HL-60/S4 treated with retinoic acid at 250 ng/mL for 4 days and 3 days (cell line): ENCODE data around the gene SORL1-AS1.
"Not testable (repeated sequence)": the region's sequence is repeated elsewhere in the genome, so short reads cannot be mapped to it uniquely, and the experiment has no call there.

ENCODE experiments used
- in situ Hi-C: fragments of 300-500 bp; cut with MboI; formaldehyde crosslinking; loops from 2 replicates; pipeline ENCODE4 v1.7.0; 2022; ENCODE audit warnings: low sequenced_read_pairs

SORL1-AS1 gene

GRCh38 chr11:121452609-121453150, at the start of gene SORL1-AS1:
SORL1-AS1 (minus strand) TSS chr11:121452967.
- in situ Hi-C loops = no loop called here

- in situ Hi-C loops = no loop called here
Observed at GRCh38 chr11:121500717-121501116, 48.0 kb upstream of the SORL1-AS1 start.

DNA sequence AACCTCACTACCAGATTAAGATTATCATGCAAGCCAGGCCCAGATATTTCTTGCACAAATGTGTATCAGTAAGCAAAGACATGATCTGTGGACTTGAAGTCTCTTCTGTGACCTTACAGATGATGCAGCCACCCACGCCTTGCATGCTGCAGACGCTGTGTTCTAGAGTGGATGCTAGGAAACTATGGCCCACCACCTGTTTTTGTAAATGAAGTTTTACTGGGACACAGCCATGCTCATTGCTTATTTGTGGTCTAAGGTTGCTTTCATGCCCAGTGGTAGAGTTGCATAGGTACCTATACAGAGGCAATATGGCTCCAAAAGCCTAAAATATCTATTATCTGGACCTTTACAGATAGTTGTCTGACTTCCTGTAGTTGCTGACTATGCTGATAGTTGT, 47.5 kb upstream of the SORL1-AS1 start:
- in situ Hi-C loops = no loop called here

DNA sequence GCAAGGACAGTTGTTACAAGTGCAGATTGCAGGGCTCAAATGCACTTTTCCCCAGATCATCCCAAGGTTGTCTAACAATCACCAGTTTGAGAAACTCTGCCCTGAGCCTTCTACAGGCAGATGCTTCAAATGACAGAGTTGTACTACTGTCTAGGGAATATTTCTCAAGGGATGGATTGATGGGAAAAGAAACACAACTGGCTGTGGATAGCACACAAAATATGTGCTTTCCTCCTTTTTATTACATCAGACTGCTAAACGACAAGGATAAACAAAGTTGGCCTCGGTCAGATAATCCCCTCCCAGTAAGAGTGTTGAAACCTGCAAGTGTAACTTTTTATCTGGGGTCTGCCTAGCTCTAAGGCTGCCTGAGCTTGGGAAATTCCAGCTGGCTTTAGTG, 46.6 kb upstream of the SORL1-AS1 start:
- in situ Hi-C loops = no loop called here

- in situ Hi-C loops = no loop called here
Observed at GRCh38 chr11:121497176-121497998, 44.6 kb upstream of the SORL1-AS1 start.

- in situ Hi-C loops = no loop called here
Observed at GRCh38 chr11:121494355-121495099, 41.8 kb upstream of the SORL1-AS1 start.

GRCh38 chr11:121489823-121490222, 37.1 kb upstream of the SORL1-AS1 start:
- in situ Hi-C loops = no loop called here

DNA sequence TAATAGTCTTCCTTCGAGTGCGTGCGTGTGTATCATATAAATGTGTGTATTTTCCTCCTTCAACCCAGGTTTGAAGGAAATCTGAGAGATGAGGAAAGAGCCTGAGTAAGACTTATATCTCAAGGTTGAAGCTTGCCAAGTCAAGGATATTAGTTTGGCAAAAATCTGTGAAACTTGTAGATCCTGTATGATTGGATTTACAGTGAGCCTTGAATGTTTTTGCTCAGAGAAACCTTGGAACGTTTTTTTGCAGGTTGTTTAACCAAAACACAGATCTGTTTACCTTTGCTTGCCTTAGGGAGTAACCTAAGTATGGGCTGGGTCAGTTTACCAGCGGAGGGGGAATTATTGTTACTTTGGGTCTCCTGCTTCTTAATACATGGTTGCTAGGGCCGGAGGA, 35.9 kb upstream of the SORL1-AS1 start:
- in situ Hi-C loops = no loop called here

GRCh38 chr11:121488170-121488569, 35.4 kb upstream of the SORL1-AS1 start:
- in situ Hi-C loops = no loop called here

GRCh38 chr11:121487191-121487590, 34.4 kb upstream of the SORL1-AS1 start:
- in situ Hi-C loops = no loop called here

- in situ Hi-C loops = no loop called here
Observed at GRCh38 chr11:121486054-121486453, 33.3 kb upstream of the SORL1-AS1 start.

DNA sequence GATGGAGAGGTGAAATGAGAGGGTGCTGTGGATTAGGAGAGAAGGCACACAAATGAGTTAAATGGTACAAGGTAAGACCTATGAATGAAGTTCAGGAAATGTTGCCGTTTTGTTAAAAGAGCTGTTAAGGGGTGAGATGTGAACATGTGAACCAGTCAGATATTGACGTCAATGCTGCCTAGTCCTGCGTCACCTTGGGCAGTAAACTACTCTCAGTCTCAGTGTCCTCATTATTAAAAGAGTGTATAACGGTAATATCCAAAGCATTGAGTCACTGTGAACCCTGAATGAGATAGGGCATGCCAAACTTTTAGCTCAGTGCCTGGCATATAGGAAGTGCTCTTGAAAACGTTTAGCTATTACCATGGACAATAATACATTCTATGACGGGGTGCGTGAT, 32.4 kb upstream of the SORL1-AS1 start:
- in situ Hi-C loops = no loop called here

DNA sequence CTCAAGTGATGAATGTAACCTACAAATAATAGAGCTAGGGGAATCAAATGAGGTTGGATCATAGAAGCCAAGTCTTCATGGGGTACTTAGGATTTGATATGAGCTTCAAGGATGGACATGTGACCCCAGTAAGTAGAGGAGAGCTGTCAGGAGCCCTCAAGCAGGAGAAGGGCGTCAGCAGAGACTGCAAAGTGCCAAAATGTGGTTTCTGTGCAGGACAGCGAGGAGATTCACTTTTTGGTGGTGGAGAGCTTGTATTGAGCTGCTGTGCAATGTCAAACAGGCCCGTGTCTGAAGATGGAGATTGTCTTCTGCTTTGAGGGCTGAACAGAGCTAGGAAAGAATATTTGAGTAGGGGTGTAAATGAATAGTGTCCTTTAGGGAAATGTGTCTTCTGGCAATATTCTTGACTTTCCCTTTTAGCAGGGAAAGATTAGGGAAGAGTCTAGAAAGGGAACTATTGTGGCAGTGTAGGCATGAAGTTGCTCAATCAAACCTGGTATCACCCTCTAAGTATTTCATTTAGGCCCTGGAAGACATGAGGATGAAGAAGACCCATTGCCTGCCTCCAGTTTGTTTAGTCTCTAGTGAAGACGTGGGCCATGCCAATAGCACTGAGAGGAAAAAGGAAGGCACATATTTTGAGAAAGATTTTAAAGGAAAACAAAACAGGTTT, 31.2 kb upstream of the SORL1-AS1 start:
- in situ Hi-C loops = no loop called here

DNA sequence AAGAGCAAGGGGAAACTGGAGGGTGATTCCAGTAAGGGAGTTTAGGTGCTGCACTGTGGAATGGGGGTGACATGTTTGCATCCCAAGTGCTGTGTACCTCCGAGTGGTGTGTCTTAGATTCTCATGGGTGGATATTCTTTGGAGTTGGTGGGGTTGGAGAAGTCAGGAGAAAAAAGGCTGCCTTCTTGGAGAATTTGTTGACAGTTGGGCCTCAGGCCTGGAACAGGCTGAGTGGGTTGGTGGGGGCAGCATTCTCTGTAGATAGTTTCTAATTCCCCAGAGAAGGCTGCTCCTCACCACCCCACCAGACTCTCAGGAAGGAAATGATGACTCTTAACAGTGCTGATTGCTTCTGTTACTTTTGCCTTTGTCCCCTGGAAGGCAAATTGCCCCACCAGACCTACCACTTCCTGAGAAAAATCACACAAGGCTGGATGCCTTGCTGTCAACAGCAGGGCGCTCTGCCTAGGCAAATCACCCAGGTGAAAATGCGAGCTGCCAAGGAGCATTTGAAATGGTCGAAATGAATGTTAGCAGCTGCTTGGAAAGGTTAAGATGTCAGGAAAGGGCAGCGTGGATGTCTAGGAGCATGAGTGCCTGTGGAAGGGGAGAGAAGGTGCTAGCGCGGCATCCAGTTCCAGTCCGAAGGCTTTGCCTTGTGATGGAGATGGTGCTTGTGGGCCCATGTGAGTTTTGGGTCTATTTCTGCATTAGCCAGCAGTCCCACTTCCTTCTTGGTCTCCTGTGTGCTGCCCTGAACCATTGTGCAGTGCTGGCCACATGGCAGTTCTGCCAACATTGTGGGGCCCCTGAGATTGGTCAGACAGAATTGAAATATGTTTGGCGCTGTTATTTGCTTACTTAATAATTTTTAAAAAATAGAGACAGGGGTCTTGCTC, 29.7 kb upstream of the SORL1-AS1 start:
- in situ Hi-C loops = no loop called here

DNA sequence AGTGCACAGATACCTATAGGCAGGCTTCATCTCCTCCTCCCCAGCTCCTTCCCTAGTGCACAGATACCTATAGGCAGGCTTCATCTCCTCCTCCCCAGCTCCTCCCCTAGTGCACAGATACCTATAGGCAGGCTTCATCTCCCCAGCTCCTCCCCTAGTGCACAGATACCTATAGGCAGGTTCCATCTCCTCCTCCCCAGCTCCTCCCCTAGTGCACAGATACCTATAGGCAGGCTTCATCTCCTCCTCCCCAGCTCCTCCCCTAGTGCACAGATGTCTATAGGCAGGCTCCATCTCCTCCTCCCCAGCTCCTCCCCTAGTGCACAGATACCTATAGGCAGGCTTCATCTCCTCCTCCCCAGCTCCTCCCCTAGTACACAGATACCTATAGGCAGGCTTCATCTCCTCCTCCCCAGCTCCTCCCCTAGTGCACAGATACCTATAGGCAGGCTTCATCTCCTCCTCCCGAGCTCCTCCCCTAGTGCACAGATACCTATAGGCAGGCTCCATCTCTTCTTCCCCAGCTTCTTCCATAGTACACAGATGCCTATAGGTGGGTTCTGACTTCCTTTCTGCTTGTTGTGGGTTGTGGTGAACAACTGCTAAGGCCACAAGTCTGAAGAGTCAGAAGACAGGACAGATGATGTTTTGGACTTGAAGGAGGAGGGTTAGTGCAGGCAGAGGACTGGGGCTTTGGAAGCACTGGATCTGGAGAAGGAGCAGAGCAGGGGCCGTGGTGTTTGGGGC, 28.9 kb upstream of the SORL1-AS1 start:
- in situ Hi-C loops = not testable (repeated sequence)

DNA sequence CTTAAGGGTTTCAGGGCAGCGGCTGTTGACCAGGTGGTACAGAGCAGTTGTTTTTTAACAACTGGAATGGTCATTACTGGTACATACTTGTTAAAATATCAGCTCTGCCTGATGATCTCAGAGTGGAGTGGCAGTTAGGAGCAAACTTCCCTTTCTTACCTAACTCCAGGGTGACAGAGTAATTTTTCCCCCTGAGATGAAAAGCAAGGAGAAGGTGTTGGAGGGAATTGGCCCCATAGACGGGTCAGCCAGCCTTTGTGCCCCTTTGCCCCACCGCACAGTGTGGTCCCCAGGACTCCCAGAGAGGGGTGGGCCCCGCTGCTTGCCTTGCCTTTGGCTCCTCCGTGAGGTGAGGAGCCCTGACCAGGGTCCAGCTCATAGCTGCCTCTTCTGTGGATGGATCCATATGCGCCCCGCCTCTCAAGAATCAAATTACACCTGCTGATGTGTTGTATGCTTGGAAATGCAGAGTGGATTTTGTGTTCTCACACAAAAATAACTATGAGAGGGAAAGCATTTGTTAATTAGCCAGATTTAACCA, 27.0 kb upstream of the SORL1-AS1 start:
- in situ Hi-C loops = no loop called here

- in situ Hi-C loops = no loop called here
Observed at GRCh38 chr11:121478895-121479697, 26.3 kb upstream of the SORL1-AS1 start.

DNA sequence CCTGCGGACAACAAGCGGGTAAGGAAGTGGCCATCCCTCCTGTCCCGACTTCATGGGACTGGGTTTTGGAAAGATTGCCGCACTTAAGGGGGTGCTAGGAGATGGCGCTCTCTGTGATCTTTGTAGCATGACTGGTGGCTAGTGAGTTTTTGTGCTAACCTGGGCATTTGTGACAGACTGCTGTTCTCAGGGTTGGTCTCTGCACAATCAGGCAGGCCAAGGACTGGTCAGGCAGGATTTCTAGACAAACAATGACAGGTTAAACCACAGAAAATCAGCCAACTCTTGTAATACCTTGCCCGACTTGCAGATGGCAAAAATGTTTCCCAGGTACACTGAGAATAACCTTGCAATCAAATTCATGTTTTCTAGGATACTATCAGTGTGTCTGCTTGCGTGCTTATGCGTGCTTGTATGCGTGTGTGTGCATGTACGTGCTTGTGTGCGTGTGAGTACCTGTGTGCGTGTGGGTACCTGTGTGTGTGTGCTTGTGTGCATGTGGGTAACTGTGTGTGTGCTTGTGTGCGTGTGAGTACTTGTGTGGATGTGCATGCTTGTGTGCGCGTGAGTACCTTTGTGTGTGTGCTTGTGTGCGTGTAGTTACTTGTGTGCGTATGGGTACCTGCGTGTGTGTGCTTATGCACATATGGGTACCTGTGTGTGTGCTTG, 25.6 kb upstream of the SORL1-AS1 start:
- in situ Hi-C loops = no loop called here
